GM12875 (cell line): Measurements from ENCODE around the gene PIGU.

ENCODE experiments used
- H3K4me3 ChIP-seq: one replicate; pipeline ENCODE4 v1.5.1; 2011; ENCODE audit warnings: low read depth, low read length, control low read depth
- CTCF ChIP-seq: IDR thresholded peaks from 2 replicates; pipeline ENCODE4 v1.5.1; 2011; ENCODE audit warnings: low read depth, mild to moderate bottlenecking, control low read depth, inconsistent platforms, low read length, moderate library complexity, borderline replicate concordance; ENCODE audit not compliant: insufficient read depth

PIGU gene

GRCh38 chr20:34643928-34644327 is 33.0 kb downstream of the PIGU start:
- TF ChIP-seq CTCF, result no peak
- H3K4me3 ChIP-seq, result no peak overlapping the region

- no peak overlapping the region for H3K4me3 ChIP-seq
- no peak for TF ChIP-seq CTCF
Measured at GRCh38 chr20:34642009-34642408, 34.9 kb downstream of the PIGU start.

GRCh38 chr20:34639755-34640222 is 37.1 kb downstream of the PIGU start:
- TF ChIP-seq CTCF, result no peak
- H3K4me3 ChIP-seq, result no peak overlapping the region

DNA sequence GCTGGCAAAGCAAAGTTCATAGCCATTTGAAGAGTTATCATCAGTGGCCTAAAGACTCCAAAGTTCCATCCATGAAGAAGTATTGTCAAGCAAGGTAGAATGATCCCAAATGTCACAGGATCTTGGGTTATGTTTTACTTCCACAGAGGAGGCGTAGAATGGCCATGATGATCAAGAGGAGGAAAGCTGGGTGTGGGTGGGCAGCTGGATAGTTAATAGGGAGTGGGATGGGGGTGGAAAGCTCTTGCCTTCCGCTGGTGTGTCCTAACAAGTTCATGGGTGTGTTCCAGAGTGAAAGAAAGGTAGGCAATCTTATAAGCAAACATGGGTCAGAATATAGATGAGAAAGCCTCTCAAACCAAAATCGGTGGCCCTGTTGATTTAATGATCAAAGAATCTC is 38.4 kb downstream of the PIGU start:
- TF ChIP-seq CTCF, result no peak
- no peak overlapping the region for H3K4me3 ChIP-seq

- no peak for TF ChIP-seq CTCF
- H3K4me3 ChIP-seq, result no peak overlapping the region
Measured at GRCh38 chr20:34638039-34638292, 38.9 kb downstream of the PIGU start.

- H3K4me3 ChIP-seq, result no peak overlapping the region
- TF ChIP-seq CTCF, result no peak
Measured at GRCh38 chr20:34637245-34638038, 39.5 kb downstream of the PIGU start.

DNA sequence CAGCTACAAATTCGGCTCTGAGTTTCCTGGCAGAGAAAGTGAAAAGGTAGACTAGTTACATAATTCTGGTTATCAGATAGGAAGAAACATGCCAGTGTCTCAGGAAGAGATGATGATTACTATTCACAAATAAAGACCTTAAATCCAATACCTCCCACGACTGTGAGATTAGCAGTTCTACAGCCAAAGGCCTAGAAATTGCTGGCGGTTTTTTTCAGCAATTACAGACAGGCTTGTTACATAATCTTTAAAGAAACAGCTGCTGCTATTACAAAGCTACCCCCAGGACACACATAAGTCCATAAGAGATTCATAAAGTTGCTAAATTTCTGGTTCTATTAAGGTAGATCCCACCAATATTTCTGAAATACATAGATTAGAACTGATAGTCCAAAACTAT is 40.2 kb downstream of the PIGU start:
- no peak overlapping the region for H3K4me3 ChIP-seq
- no peak for TF ChIP-seq CTCF
